HG02884 (cell line): ENCODE measurements around the gene CLSTN2.
A peak's percentile ranks its signal among the peaks of the same experiment; 100 is the strongest.

ENCODE experiments used
- ATAC-seq: cut with Tn5 transposase; IDR thresholded peaks from one replicate; pipeline ENCODE4 v1.9.1; 2021; ENCODE audit warnings: mild to moderate bottlenecking, moderate library complexity; ENCODE audit not compliant: unreplicated experiment

CLSTN2 gene

DNA sequence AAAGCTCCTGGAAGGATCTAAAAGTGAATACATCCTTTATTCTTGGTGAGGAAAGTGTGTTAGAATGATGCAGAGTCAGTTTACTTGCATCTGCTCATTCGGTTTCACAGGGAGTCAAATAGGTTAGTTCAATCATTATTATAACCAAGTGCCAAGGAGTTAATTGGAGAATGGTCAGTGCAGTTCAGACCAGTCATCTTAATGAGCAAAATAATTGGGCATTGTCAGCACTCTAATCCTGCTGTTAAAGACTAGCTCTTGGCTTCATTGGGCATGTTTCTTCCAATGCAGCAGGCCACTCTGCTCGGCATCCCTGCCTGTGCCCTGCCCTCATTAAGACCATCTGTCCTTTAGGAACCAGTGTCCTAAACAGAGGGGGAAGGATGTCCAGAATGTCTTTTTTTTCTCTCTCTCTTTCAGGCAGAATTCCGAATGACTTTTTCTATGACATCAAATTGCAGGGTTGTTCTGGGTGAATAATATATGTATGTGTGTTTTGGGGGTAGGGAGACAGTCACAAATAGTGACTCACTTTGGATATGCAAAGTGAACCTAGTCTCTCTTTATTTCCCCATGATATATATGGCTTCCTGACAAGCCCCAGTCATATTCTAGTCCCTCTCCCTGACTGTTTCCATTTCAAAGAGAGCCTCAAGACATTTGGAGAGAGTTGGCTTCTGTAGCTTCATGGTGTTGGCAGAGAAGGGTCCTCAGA is 537.5 kb downstream of the CLSTN2 start:
- ATAC-seq, result no peak

DNA sequence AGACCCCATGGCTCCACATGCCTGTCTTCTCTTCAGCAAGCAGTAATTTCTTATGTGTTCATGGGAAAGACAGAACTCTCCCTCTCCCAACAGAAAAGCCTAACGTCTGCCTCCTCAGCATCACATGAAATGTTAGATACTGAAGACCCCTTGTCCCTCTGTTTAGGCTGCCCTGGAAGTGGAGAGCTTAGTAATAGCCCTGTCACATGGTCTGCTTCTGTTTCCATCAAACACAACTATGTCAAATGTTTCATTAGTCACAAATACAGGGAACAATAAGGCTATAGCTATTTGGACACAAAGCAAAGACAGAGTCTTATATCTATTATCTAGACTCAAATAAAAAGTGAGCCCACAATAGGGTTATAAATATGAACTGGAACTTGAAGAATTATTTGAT is 552.6 kb downstream of the CLSTN2 start:
- ATAC-seq, result no peak

DNA sequence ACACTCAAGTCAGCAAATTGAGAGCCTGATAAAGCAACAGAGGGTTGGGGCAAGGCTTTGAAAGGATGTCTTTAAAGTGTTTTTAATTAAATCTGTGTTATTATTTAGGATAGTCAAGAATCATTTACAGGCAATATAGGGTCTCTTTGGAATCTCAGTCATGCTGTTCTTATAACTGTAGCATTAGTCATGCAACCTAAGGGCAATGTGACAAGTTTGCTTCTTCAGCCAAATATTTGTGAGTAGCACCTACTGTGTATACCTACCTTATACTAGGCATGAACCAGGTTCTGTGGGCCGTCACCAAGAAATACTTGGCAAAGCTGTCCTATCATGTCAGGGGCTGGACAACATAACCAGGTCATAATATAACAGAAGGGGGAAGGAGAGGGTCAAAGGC is 558.3 kb downstream of the CLSTN2 start:
- ATAC-seq, result no peak

DNA sequence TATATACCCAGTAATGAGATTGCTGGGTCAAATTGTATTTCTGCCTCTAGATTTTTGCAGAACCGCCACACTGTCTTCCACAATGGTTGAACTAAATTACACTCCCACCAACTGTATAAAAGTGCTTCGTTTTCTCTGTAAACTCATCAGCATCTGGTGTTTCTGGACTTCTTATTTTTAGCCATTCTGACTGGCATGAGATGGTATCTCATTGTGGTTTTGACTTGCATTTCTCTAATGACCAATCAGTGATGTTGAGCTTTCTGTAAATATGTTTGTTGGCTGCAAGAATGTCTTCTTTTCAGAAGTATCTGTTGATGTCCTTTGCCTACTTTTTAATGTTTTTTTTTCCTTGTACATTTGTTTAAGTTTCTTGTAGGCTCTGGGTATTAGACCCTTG is 560.0 kb downstream of the CLSTN2 start:
- no peak for ATAC-seq

DNA sequence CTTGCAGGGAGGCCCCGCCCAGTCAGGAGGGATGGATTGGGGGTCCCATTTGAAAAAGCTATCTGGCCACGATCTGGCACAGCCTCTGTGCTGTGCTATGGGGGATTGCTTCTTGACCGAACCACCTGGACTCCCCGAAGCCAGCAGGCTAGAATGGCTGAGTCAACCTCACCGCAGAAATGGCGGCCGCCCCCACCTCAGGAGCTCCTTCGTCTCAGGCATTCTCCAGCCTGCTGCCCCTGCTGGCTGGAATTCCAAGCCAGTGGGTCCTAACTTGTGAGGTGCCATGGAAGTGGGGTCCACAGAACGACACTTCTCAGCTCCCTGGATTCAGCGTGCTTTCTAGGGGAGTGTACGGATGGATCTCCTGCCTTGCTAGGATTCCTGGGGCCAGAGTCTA is 562.3 kb downstream of the CLSTN2 start:
- no peak for ATAC-seq

DNA sequence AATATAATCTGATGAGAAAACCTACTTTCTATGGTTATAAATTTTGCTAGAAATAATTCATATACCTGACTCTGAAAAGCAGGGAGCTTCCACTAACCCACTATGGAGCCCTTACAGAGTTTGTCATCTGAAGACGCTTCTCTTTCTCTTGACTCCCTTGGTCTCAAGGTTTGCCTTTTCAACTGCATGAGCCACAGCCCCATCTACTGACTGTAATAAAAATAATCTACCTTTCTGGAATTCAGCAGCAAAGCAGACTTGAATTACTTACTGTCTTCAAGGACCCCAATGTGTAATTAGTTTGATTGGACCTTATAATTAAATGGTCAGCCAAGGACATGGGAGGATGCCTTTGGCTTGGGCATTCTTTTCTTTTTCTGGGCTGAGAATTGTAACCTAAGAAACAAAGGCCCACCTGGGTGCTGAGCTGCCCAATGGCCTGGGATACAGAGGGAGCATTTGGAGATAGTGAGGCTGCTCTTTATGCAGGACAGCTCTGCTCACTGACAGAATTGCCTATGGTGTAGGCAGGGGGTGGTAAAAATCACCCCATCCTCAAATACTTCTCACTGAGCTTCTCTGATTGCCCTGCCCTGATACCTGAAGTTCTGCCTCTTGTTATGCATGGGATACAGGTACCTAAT is 564.3 kb downstream of the CLSTN2 start:
- no peak for ATAC-seq

DNA sequence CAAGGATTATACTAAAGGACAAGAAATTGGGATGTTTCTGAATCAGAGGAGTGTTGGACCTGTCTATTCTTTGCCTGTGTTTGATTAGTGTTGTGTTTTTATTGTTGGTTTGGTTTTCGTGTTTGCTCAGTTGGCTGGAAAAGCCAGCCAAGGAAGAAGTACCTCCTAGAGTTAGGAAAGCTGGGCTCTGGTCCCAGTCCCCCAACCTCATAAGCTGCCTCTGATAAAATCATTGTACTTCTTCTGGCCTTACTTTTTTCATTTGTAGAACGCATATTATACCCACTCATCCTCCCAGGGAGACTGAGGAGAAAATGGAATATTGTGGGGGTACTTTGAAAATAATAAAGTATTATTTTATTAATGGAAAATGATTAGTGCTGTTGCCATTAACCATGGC is 565.5 kb downstream of the CLSTN2 start:
- no peak for ATAC-seq

DNA sequence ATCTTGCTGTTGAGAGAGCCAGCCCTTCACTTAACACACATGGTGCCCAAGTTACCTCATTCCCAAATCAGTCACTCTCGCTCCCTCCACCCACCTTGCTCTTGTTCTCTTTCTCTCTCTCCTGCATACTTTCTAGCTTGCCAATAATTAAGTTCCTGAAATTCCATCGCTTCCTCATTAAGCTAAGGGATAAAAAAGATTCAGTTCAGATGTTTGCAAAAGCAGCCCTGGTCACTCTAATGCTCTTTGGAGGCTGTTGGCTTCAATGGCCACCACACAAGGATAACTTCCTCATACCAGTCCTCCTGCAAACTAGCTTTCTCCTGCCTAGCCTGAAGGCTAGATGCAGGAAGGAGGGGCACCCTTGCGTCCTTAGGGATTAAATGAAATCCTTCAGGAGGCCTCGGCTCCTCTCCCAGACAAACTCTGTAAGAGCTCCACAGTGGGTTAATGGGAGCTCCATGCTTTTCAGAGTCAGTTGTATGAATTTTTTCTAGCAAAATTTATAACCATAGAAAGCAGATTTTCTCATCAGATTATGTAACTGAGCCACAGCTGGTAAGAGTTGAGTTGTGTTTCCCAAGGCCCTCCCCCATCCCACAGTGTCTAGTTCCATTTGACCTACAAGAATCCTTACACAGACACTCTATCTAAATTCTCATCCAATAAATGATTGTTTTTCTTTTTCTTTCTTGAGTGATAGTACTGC is 566.2 kb downstream of the CLSTN2 start:
- no peak for ATAC-seq

DNA sequence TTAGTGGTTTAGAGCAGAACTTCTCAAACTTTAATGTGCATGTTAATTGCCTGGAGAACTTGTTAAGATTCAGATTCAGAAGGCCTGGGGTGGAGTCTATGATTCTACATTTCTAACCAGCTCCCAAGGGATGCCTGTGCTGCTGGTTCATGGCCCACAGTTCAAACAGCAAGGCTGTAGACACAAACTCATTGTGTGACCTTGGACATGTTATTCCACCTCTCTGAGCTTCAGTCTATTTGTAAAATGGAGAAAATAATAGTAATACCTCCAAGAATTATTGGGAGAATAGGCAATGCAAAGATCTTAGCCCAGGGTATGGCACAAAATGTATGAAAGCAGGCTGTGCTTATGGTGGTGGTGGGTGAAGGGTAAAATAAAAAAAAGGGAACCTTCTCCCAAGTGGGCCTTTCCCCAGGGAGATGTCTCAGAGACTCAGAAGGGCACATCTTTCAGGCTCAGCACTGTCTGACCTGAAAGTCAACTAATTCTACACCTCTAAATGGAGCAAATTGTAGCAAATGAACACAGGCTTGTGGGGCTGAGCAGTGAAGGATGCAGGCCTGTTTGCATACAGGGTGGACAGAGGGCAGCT is 566.9 kb downstream of the CLSTN2 start:
- ATAC-seq, result no peak

DNA sequence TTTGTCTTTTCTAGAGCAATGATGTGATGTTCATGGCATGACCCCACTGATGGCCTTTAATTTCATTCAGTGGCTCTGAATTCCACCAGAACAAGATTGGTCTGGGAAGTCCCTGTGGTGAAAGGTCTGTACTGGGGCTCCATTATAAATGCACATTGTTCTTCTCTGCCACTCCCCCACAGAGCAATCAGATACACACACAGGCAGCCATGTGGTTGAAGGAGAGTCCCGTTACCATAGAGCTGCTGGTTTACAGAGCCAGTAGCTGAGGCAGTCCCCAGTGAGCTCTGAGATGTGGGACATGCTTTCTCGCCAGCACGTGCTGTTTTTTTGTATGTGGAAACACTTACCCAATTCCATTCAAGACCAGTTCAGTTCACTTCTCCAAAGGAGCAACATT is 570.2 kb downstream of the CLSTN2 start:
- peak; percentile 73 for ATAC-seq

DNA sequence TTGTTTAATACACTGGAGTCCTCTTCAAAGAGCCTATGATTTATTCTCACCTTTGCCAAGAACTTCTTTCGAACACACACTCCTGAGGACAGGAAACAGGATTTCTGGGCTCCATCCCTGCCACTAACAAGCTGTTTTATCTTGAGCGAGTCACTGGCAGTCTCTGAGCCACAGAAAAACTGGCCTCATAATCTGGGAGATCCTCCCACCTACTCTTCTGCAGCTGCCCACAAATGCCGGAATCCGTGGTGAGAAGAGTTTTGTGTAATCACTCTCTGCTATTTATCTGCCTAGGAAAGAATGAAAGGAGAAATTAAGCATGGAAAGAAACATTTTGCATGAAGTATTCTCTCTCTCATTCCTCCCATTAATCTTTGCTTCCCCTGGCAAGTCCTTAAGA is 570.9 kb downstream of the CLSTN2 start:
- no peak for ATAC-seq

DNA sequence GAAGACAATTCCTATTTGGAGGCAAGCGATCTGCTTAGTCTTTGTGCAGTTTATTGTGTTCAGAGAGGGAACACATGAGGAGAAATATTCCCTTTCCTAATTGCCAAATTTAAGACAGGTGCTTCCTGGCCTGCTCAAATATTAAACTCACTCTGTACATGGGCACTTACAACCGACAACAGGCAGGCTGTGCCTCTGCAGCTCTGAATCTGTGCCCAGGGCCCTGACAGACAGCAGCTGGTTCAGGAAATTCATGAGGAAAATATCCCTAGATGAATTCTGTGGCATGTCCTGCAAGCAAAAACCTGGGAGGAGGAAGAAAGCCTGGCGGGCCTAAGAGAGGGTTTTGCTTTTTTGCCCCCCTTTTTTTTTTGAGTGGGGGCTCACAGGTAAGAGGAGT is 573.6 kb downstream of the CLSTN2 start:
- no peak for ATAC-seq

DNA sequence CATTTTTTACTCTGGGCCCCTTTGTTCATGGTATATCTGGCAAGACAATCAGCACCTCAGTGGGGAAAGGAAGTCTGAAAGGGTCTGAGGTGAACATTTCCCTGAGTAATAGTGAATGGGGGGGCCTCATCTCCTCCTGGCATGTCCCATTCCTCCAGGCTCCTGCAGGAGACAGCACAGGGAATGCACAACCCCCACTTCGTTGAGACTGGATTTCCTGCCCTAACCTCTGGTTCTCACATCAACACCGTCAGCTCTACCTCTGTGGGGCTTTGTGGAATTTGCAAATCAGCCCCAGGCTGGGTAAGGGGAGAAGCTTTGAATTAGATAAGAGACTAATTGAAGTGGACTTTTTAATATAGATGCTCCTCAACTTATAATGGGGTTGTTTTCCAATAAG is 574.5 kb downstream of the CLSTN2 start:
- no peak for ATAC-seq

DNA sequence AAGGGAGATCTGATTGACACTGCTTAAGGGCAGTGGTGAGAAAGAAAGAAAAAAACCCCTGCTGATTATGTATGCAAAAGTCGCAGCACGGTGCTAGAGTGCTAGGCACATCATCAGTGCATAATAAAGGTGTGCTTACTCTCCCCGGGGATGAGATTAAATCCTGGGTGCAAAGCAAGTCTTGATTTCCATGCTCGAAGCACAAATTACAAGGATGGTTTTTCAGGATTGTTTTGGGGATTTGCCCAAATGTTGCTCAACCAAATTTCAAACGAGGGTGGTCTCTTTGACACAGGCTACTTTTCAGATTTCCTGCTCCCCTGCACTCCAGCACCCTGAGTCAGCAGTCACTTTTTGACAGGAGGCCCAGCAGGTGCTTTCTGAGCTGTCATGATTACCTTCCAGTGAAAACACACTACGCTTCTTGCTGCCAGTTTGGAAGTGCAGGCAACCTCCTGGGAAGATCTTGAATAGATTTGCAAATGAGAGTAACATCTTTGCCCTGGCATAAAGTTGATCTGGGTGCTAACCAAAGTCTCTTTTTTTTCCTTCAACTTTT is 575.4 kb downstream of the CLSTN2 start:
- no peak for ATAC-seq

DNA sequence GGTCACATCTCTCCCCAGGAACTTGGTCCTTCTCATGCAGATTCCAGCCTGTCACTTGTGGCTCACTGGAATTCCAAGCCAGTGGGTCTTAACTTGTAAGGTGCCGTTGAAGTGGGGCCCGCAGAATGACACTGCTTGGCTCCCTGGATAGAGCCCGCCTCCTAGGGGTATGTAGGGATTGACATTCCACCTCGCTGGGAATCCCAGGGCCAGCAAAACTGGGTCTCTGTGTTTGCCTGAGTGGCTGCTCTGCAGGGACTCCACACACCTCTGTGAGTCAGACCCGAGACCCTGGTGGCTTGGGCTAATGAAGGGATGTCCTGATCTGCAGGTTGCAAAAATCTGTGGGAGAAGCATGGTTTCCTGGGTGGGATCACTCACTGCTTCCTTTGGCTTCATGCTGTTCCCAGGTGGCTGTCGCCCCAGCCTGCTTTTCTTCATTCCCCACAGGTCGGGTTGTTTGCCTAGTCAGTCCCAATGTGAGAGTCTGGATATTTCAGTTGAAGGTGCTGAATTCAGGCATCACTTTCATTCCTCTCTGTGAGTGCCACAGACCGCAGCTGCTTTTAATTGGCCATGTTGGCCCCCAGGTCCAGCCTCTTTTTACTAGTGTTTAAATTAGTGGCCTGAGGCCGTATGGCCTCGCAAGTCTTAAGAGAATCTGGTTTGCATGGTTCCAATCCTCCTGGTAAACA is 586.9 kb downstream of the CLSTN2 start:
- ATAC-seq, result no peak

DNA sequence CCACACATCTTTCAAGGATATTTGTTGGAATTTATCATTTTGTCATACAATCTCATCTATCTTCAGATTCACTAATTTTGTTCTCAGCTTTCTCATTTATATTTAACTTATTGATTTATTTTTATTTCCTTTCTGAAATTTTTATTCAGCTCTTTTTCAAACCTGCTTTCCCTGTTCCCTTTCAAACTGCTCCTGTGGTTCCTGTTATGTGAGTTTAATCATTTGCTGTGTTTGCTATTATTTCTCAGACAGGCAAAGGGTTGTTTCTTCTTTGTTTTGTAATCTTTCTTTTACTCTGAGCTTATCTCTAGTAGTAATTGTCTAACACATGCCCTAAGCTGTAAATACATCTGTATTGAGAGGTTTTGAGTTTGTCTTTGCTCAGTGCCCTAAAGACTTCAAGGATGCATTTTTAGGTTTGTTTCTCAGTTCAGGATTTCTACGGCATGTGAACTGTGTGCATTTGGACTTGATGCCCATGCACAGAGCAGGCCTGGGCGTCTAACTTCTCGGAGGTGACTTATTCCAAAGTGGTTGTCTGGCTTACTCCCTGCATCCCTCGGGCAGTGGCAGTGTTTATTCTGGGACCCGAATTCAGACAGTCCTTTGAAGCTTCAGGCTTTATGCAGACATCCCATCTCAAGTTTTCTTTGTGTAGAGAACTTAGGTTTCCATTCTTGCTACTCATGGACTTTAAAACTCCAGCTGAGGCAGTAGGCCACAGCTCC is 587.8 kb downstream of the CLSTN2 start:
- no peak for ATAC-seq

DNA sequence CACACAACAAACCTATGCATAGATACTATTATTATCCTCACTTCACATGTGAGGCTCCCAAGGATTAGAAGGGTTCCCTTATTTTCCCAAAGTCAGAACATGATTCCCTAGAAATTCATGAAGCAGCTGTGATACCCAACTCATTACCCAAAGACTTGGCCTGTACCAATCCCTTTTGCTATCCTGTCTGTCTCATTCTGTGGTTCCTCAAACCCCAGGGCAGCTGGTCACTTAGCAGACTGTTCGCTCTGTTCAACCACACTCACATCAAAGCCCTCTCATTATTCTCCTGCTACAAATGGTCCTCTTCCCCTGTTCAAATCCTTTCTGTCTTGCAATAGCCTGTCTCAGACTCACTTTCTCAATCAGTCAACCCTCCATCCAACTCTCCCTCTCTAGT is 588.6 kb downstream of the CLSTN2 start:
- no peak for ATAC-seq

DNA sequence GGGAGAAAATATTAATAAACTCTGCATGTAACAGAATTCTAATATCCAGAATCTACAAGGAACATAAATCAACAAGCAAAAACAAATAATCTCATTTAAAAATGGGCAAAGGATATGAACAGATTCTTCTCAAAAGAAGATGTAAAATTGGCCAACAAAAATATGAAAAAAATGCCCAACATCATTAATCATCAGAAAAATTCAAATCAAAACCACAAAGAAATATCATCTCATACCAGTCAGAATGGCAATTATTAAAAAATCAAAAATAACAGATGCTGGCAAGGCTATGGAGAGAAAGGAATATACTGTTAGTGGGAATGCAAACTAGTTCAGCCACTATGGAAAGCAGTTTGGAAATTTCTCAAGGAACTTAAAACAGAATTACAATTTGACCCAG is 592.2 kb downstream of the CLSTN2 start:
- no peak for ATAC-seq

DNA sequence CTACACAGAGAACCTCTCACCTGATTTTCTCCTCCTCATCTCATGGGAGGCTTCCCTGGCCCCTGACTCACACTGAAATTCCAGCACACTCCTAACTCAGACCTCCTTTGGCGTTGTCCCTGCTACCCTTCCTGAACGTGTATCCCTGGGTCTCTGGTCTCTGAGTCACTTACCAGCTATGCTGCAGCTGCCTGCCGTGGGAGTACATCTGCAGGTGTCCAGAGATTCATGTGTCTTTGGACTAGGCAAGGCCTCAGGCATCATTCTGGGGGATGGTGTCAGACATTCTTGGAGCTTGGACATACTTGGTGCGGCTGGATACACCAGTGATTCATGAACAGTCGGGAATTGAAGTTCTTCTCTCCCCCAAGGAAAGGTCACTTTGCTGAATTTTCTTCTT is 594.1 kb downstream of the CLSTN2 start:
- ATAC-seq, result no peak

DNA sequence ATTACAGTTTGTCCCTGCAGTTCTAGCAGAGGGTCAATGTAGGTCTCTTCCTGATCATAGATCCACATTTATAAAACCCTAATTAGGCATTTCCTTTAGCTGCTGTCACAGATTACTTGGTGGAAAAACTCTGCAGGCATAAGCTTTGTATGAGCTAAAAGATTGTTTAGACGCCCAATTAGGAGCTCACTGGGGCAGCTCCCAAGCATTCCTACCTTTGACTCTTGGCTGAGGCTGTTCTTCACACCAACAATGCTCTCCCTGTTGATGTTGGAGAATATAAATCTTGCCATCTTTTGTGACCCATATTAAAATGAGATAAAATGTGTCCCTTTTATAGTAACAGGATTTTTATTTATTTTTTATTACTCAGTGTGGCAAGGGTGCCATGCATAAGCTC is 594.6 kb downstream of the CLSTN2 start:
- no peak for ATAC-seq
